MM.1S (cell line): Measurements from ENCODE around the gene AJUBA.

Experiments used
- EZH2 ChIP-seq: fragments of 300-600 bp; sonication (generic); optimal IDR thresholded peaks from 2 replicates; pipeline ENCODE3; 2017; ENCODE audit warnings: low read depth, mild to moderate bottlenecking, antibody characterized with exemption, low read length, mixed read lengths
- EZH2phosphoT487 ChIP-seq: fragments of 300-600 bp; sonication (generic); IDR thresholded peaks from 2 replicates; pipeline ENCODE4 v1.6.1; 2018; ENCODE audit warnings: antibody characterized with exemption, low read length
- TF ChIP-seq, protein P1 (sequence below): fragments of 300-600 bp; sonication (generic); IDR thresholded peaks from 2 replicates; pipeline ENCODE4 v1.5.1; 2016; ENCODE audit warnings: antibody characterized with exemption, low read length, mixed read lengths

DNA sequence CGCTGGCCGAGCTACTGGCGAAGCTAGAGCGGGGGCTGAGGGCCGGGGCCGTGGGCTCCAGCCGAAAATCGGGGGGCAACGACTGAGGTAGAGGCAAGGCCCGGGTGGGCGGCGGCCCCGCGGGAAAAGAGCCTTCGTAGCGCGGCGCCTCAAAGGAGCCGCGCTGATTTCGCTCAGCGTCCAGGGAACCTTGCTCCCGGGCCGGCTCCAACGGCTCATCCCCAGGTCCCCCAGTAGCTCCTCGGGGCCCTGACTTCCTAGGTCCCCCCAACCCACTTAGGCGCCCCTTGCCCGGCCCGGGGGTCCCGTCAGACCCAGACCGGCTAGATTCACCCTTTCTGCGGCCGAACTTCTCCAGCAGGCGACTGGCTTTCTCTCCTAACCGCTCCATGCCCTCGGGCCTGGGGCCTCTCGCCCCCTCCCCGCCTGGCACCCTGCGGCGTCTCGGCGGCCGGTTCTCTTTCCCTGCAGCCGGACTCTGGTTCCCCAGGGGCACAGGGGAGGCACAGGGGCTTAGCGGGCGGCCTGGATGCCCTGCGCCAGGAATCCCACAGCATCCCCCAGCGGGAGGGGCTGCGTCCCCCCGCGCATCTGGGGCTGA is 375 bp downstream of the AJUBA start:
- TF ChIP-seq, protein P1, sequence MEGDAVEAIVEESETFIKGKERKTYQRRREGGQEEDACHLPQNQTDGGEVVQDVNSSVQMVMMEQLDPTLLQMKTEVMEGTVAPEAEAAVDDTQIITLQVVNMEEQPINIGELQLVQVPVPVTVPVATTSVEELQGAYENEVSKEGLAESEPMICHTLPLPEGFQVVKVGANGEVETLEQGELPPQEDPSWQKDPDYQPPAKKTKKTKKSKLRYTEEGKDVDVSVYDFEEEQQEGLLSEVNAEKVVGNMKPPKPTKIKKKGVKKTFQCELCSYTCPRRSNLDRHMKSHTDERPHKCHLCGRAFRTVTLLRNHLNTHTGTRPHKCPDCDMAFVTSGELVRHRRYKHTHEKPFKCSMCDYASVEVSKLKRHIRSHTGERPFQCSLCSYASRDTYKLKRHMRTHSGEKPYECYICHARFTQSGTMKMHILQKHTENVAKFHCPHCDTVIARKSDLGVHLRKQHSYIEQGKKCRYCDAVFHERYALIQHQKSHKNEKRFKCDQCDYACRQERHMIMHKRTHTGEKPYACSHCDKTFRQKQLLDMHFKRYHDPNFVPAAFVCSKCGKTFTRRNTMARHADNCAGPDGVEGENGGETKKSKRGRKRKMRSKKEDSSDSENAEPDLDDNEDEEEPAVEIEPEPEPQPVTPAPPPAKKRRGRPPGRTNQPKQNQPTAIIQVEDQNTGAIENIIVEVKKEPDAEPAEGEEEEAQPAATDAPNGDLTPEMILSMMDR = no peak
- no peak for TF ChIP-seq EZH2
- TF ChIP-seq EZH2phosphoT487 = no peak
